Measurements from ENCODE around the gene TIAM2. TPM values are rescaled to one million over a fixed set of nuclear protein-coding genes. Genes with fewer than 3 reads are reported as not detected.
"Not testable (repeated sequence)": the region's sequence is repeated elsewhere in the genome, so short reads cannot be mapped to it uniquely, and the experiment has no call there.

Gene TIAM2
- total RNA-seq, 2 donors from 2014 or later, result 2.6 to 5.5 TPM

GRCh38 chr6:155115893-155116570, 120.9 kb downstream of the TIAM2 start:
- DNase-seq, result no peak
- H3K9me3 ChIP-seq (ENCODE audit: control insufficient read depth, low read length, poor library complexity, severe bottlenecking), result no peaks in the 10 kb centered on the region
- Mint-ChIP-seq H3K4me3 (peak overlapping the region; percentile 21), H3K27me3 (peaks cover 17% of the 10 kb centered on the region), H3K36me3 (ENCODE audit: low read depth) (peaks cover 4% of the 10 kb centered on the region), H3K4me1 (peaks cover 8% of the 10 kb centered on the region), H3K27ac (no peak overlapping the region)
- ATAC-seq, result no peak

- Mint-ChIP-seq H3K36me3 (ENCODE audit: low read depth) (peaks cover 3% of the 10 kb centered on the region), H3K27ac (no peak overlapping the region), H3K4me3 (peak overlapping the region; percentile 21), H3K27me3 (peaks cover 15% of the 10 kb centered on the region), H3K4me1 (peaks cover 7% of the 10 kb centered on the region)
- H3K9me3 ChIP-seq (ENCODE audit: control insufficient read depth, low read length, poor library complexity, severe bottlenecking), result no peaks in the 10 kb centered on the region
- DNase-seq (no peak), ATAC-seq (no peak)
These were observed 121.4 kb downstream of the TIAM2 start for GRCh38 chr6:155116571-155116910.

- H3K27me3 Mint-ChIP-seq, result peaks cover 15% of the 10 kb centered on the region
- H3K36me3 Mint-ChIP-seq (ENCODE audit: low read depth), result no peaks in the 10 kb centered on the region
- ATAC-seq (no peak), DNase-seq (no peak)
- H3K4me1 Mint-ChIP-seq, result peaks cover 9% of the 10 kb centered on the region
- H3K9me3 ChIP-seq (ENCODE audit: control insufficient read depth, low read length, poor library complexity, severe bottlenecking), result no peaks in the 10 kb centered on the region
- H3K27ac Mint-ChIP-seq, result no peak overlapping the region
- H3K4me3 Mint-ChIP-seq, result no peak overlapping the region
These were observed 122.1 kb downstream of the TIAM2 start for GRCh38 chr6:155117256-155117655.

GRCh38 chr6:155117785-155118184, 122.7 kb downstream of the TIAM2 start:
- H3K27me3 Mint-ChIP-seq, result peaks cover 10% of the 10 kb centered on the region
- H3K4me1 Mint-ChIP-seq, result peaks cover 10% of the 10 kb centered on the region
- no peak for DNase-seq
- no peaks in the 10 kb centered on the region for H3K9me3 ChIP-seq (ENCODE audit: control insufficient read depth, low read length, poor library complexity, severe bottlenecking)
- H3K27ac Mint-ChIP-seq, result no peak overlapping the region
- H3K36me3 Mint-ChIP-seq (ENCODE audit: low read depth), result no peaks in the 10 kb centered on the region
- ATAC-seq, result no peak
- H3K4me3 Mint-ChIP-seq, result no peak overlapping the region

GRCh38 chr6:155119201-155119600, 124.1 kb downstream of the TIAM2 start:
- H3K4me3 Mint-ChIP-seq; H3K36me3 Mint-ChIP-seq (ENCODE audit: low read depth); H3K9me3 ChIP-seq (ENCODE audit: control insufficient read depth, low read length, poor library complexity, severe bottlenecking); H3K4me1 Mint-ChIP-seq; DNase-seq; H3K27me3 Mint-ChIP-seq; ATAC-seq; H3K27ac Mint-ChIP-seq: not testable (repeated sequence)

GRCh38 chr6:155120034-155120433, 124.9 kb downstream of the TIAM2 start:
- Mint-ChIP-seq H3K27ac (no peak overlapping the region), H3K4me1 (peaks cover 6% of the 10 kb centered on the region), H3K27me3 (peaks cover 5% of the 10 kb centered on the region), H3K4me3 (no peak overlapping the region), H3K36me3 (ENCODE audit: low read depth) (no peaks in the 10 kb centered on the region)
- no peaks in the 10 kb centered on the region for H3K9me3 ChIP-seq (ENCODE audit: control insufficient read depth, low read length, poor library complexity, severe bottlenecking)
- no peak for DNase-seq
- ATAC-seq, result no peak

GRCh38 chr6:155121294-155121693, 126.2 kb downstream of the TIAM2 start:
- no peaks in the 10 kb centered on the region for H3K9me3 ChIP-seq (ENCODE audit: control insufficient read depth, low read length, poor library complexity, severe bottlenecking)
- no peaks in the 10 kb centered on the region for H3K36me3 Mint-ChIP-seq (ENCODE audit: low read depth)
- DNase-seq (no peak), ATAC-seq (no peak)
- H3K27ac Mint-ChIP-seq, result no peak overlapping the region
- H3K4me1 Mint-ChIP-seq, result peaks cover 6% of the 10 kb centered on the region
- peaks cover 5% of the 10 kb centered on the region for H3K27me3 Mint-ChIP-seq
- H3K4me3 Mint-ChIP-seq, result no peak overlapping the region

- H3K27ac Mint-ChIP-seq, result peak overlapping the region; percentile 60
- H3K4me1 Mint-ChIP-seq, result peaks cover 6% of the 10 kb centered on the region
- DNase-seq, result no peak
- ATAC-seq, result no peak
- H3K27me3 Mint-ChIP-seq, result peaks cover 5% of the 10 kb centered on the region
- no peak overlapping the region for H3K4me3 Mint-ChIP-seq
- no peaks in the 10 kb centered on the region for H3K36me3 Mint-ChIP-seq (ENCODE audit: low read depth)
- no peaks in the 10 kb centered on the region for H3K9me3 ChIP-seq (ENCODE audit: control insufficient read depth, low read length, poor library complexity, severe bottlenecking)
These were observed 126.6 kb downstream of the TIAM2 start for GRCh38 chr6:155121699-155122098.

GRCh38 chr6:155122199-155122950, 127.3 kb downstream of the TIAM2 start:
- ATAC-seq, result no peak
- no peaks in the 10 kb centered on the region for H3K36me3 Mint-ChIP-seq (ENCODE audit: low read depth)
- H3K27me3 Mint-ChIP-seq, result peaks cover 5% of the 10 kb centered on the region
- no peak overlapping the region for H3K4me3 Mint-ChIP-seq
- H3K4me1 Mint-ChIP-seq, result peaks cover 6% of the 10 kb centered on the region
- no peaks in the 10 kb centered on the region for H3K9me3 ChIP-seq (ENCODE audit: control insufficient read depth, low read length, poor library complexity, severe bottlenecking)
- no peak for DNase-seq
- peak overlapping the region; percentile 60 for H3K27ac Mint-ChIP-seq

- H3K36me3 Mint-ChIP-seq (ENCODE audit: low read depth), result no peaks in the 10 kb centered on the region
- ATAC-seq (no peak), DNase-seq (no peak)
- H3K4me1 Mint-ChIP-seq, result peaks cover 6% of the 10 kb centered on the region
- no peak overlapping the region for H3K27ac Mint-ChIP-seq
- peaks cover 5% of the 10 kb centered on the region for H3K27me3 Mint-ChIP-seq
- H3K4me3 Mint-ChIP-seq, result no peak overlapping the region
- H3K9me3 ChIP-seq (ENCODE audit: control insufficient read depth, low read length, poor library complexity, severe bottlenecking), result no peaks in the 10 kb centered on the region
These were observed 128.4 kb downstream of the TIAM2 start for GRCh38 chr6:155123520-155123919.

GRCh38 chr6:155125906-155126305, 130.8 kb downstream of the TIAM2 start:
- H3K9me3 ChIP-seq (ENCODE audit: control insufficient read depth, low read length, poor library complexity, severe bottlenecking), result no peaks in the 10 kb centered on the region
- ATAC-seq (no peak), DNase-seq (no peak)
- Mint-ChIP-seq H3K27me3 (peaks cover 16% of the 10 kb centered on the region), H3K4me3 (no peak overlapping the region), H3K27ac (no peak overlapping the region), H3K4me1 (peaks cover 8% of the 10 kb centered on the region), H3K36me3 (ENCODE audit: low read depth) (no peaks in the 10 kb centered on the region)

- Mint-ChIP-seq H3K36me3 (ENCODE audit: low read depth) (no peaks in the 10 kb centered on the region), H3K27ac (no peak overlapping the region), H3K4me1 (peaks cover 6% of the 10 kb centered on the region), H3K4me3 (no peak overlapping the region), H3K27me3 (peaks cover 13% of the 10 kb centered on the region)
- DNase-seq (no peak), ATAC-seq (no peak)
- H3K9me3 ChIP-seq (ENCODE audit: control insufficient read depth, low read length, poor library complexity, severe bottlenecking), result no peaks in the 10 kb centered on the region
These were observed 131.8 kb downstream of the TIAM2 start for GRCh38 chr6:155126727-155127439.

- H3K4me3 Mint-ChIP-seq, result no peak overlapping the region
- H3K36me3 Mint-ChIP-seq (ENCODE audit: low read depth), result no peaks in the 10 kb centered on the region
- ATAC-seq, result no peak
- peaks cover 2% of the 10 kb centered on the region for H3K4me1 Mint-ChIP-seq
- DNase-seq, result no peak
- peaks cover 10% of the 10 kb centered on the region for H3K27me3 Mint-ChIP-seq
- H3K27ac Mint-ChIP-seq, result no peak overlapping the region
- no peaks in the 10 kb centered on the region for H3K9me3 ChIP-seq (ENCODE audit: control insufficient read depth, low read length, poor library complexity, severe bottlenecking)
These were observed 133.9 kb downstream of the TIAM2 start for GRCh38 chr6:155128977-155129376.

Measured in T-helper 17 cell (primary cell).